Parathyroid adenoma (tissue), 2 donors: ENCODE data around the gene OVCA2.

Experiments used
- H2AFZ ChIP-seq: fragments of 300-600 bp; sonication (generic); one replicate; pipeline ENCODE4 v1.7.0; 2017; ENCODE audit warnings: antibody characterized with exemption, mild to moderate bottlenecking
- H3K27ac ChIP-seq: fragments of 300-600 bp; sonication (generic); one replicate; pipeline ENCODE4 v1.7.0; 2017
- H3K27me3 ChIP-seq: fragments of 300-600 bp; sonication (generic); one replicate; pipeline ENCODE4 v1.7.0; 2017; ENCODE audit warnings: low read length; ENCODE audit not compliant: control insufficient read depth, insufficient read depth
- H3K36me3 ChIP-seq: fragments of 300-600 bp; sonication (generic); one replicate; pipeline ENCODE4 v1.7.0; 2017; ENCODE audit warnings: low read length; ENCODE audit not compliant: control insufficient read depth, insufficient read depth
- H3K4me1 ChIP-seq: fragments of 300-600 bp; sonication (generic); one replicate; pipeline ENCODE4 v1.7.0; 2017; ENCODE audit warnings: control low read depth
- H3K4me2 ChIP-seq: fragments of 300-600 bp; sonication (generic); one replicate; pipeline ENCODE4 v1.7.0; 2017; ENCODE audit warnings: low read length
- H3K4me3 ChIP-seq: fragments of 300-600 bp; sonication (generic); one replicate; pipeline ENCODE4 v1.7.0; 2017; ENCODE audit warnings: low read depth, low read length
- H3K79me2 ChIP-seq: fragments of 300-600 bp; sonication (generic); one replicate; pipeline ENCODE4 v1.7.0; 2017; ENCODE audit warnings: control low read depth
- H3K9ac ChIP-seq: fragments of 300-600 bp; sonication (generic); one replicate; pipeline ENCODE4 v1.7.0; 2017; ENCODE audit warnings: mild to moderate bottlenecking
- H3K9me3 ChIP-seq: fragments of 300-600 bp; sonication (generic); one replicate; pipeline ENCODE4 v1.7.0; 2017; ENCODE audit warnings: low read length; ENCODE audit not compliant: control insufficient read depth
- CTCF ChIP-seq: fragments of 300-600 bp; sonication (generic); IDR thresholded peaks from one replicate; pipeline ENCODE4 v1.7.0; 2017; ENCODE audit warnings: antibody characterized with exemption, mild to moderate bottlenecking
- donor health status: primary hyperparathyroidism.

The OVCA2 gene

GRCh38 chr17:2034806-2035540 is 6.8 kb upstream of the OVCA2 start:
- Histone ChIP-seq H3K4me2 (no peak overlapping the region), H3K9ac (no peak overlapping the region), H2AFZ (no peak overlapping the region), H3K9me3 (no peaks in the 10 kb centered on the region), H3K27me3 (no peaks in the 10 kb centered on the region), H3K36me3 (no peaks in the 10 kb centered on the region), H3K79me2 (peaks cover 15% of the 10 kb centered on the region), H3K4me1 (no peaks in the 10 kb centered on the region), H3K27ac (no peak overlapping the region), H3K4me3 (no peak overlapping the region)
- no peak for TF ChIP-seq CTCF

GRCh38 chr17:2035541-2036488 is 6.0 kb upstream of the OVCA2 start:
- Histone ChIP-seq H3K4me2 (no peak overlapping the region), H3K27ac (no peak overlapping the region), H3K9me3 (no peaks in the 10 kb centered on the region), H3K9ac (no peak overlapping the region), H3K36me3 (no peaks in the 10 kb centered on the region), H3K4me3 (no peak overlapping the region), H3K4me1 (peaks cover 3% of the 10 kb centered on the region), H2AFZ (no peak overlapping the region), H3K27me3 (no peaks in the 10 kb centered on the region), H3K79me2 (peaks cover 14% of the 10 kb centered on the region)
- no peak for TF ChIP-seq CTCF

GRCh38 chr17:2037155-2037554 is 4.7 kb upstream of the OVCA2 start:
- Histone ChIP-seq H3K27ac (no peak overlapping the region), H3K27me3 (no peaks in the 10 kb centered on the region), H3K4me2 (no peak overlapping the region), H3K79me2 (peaks cover 6% of the 10 kb centered on the region), H2AFZ (no peak overlapping the region), H3K9me3 (no peaks in the 10 kb centered on the region), H3K9ac (no peak overlapping the region), H3K4me3 (no peak overlapping the region), H3K36me3 (no peaks in the 10 kb centered on the region), H3K4me1 (peaks cover 8% of the 10 kb centered on the region)
- TF ChIP-seq CTCF = no peak

- Histone ChIP-seq H3K27ac (no peak overlapping the region), H3K9ac (no peak overlapping the region), H2AFZ (no peak overlapping the region), H3K9me3 (no peaks in the 10 kb centered on the region), H3K79me2 (peaks cover under 1% of the 10 kb centered on the region), H3K4me2 (no peak overlapping the region), H3K4me1 (peaks cover 8% of the 10 kb centered on the region), H3K4me3 (no peak overlapping the region), H3K36me3 (no peaks in the 10 kb centered on the region), H3K27me3 (no peaks in the 10 kb centered on the region)
- TF ChIP-seq CTCF = no peak
Measured at GRCh38 chr17:2040219-2040827, 1.5 kb upstream of the OVCA2 start.
